ENCODE results near the gene DSC3.

DNA sequence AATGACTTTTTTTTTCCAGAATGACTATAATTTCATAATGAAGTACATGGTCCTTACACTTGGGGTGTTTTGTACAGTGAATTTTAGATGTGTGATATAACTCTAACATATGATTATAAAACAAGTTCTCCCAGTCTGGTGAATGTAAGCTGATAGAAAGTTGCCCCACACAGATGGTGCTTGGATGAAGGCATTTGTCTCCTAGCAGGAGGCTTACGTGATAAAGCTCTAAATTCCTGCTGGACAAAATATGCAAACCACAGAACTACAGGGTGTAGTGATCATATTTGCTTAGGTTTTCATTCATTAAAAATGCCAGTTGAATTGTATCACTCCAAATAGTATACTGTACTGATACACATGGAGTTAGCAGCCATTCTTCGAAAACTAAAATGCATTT, 85.5 kb downstream of the DSC3 start:
- TF ChIP-seq, protein P1, sequence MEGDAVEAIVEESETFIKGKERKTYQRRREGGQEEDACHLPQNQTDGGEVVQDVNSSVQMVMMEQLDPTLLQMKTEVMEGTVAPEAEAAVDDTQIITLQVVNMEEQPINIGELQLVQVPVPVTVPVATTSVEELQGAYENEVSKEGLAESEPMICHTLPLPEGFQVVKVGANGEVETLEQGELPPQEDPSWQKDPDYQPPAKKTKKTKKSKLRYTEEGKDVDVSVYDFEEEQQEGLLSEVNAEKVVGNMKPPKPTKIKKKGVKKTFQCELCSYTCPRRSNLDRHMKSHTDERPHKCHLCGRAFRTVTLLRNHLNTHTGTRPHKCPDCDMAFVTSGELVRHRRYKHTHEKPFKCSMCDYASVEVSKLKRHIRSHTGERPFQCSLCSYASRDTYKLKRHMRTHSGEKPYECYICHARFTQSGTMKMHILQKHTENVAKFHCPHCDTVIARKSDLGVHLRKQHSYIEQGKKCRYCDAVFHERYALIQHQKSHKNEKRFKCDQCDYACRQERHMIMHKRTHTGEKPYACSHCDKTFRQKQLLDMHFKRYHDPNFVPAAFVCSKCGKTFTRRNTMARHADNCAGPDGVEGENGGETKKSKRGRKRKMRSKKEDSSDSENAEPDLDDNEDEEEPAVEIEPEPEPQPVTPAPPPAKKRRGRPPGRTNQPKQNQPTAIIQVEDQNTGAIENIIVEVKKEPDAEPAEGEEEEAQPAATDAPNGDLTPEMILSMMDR (conservative IDR thresholded peaks at IDR 0.05): no peak
- no peak for TF ChIP-seq EZH2 (IDR thresholded peaks at IDR 0.05; ENCODE audit: low read depth)

All from PC-9 (cell line).